ENCODE results near the gene PDE4B. TPM values are rescaled to one million over a fixed set of nuclear protein-coding genes. Genes with fewer than 3 reads are reported as not detected.
A peak's percentile ranks its signal among the peaks of the same experiment; 100 is the strongest.

Gene PDE4B
- total and polyA plus RNA-seq, 7 donors, result 1.6 to 17.2 (median 10.7) TPM

GRCh38 chr1:66371233-66372005 lies 578.7 kb downstream of the PDE4B start:
- TF ChIP-seq CTCF (IDR thresholded peaks at IDR 0.05) (no peak), EP300 (IDR thresholded peaks at IDR 0.05) (no peak), POLR2AphosphoS5 (IDR thresholded peaks at IDR 0.05) (no peak), POLR2A (IDR thresholded peaks at IDR 0.05) (no peak)

GRCh38 chr1:66372522-66373101 lies 579.9 kb downstream of the PDE4B start:
- H3K9me3 ChIP-seq, result no peaks in the 10 kb centered on the region
- no peaks in the 10 kb centered on the region for H3K27me3 ChIP-seq
- intact Hi-C loops (cut with DNase I), result no loop called here
- WGBS, 2 donors, result 71 to 85% methylated on average over 6 of the region's 6 CpGs
- H3K4me1 ChIP-seq, result peaks cover 0 to 33% (median 16%) of the 10 kb centered on the region in 4 donors
- TF ChIP-seq CTCF (IDR thresholded peaks at IDR 0.05) (no peak), POLR2A (IDR thresholded peaks at IDR 0.05) (no peak), POLR2AphosphoS5 (IDR thresholded peaks at IDR 0.05) (no peak), EP300 (IDR thresholded peaks at IDR 0.05) (no peak)
- H3K36me3 ChIP-seq, result peaks cover 0 to 28% (median 0%) of the 10 kb centered on the region in 4 donors
- H3K27ac ChIP-seq, result peak overlapping the region; percentile 7 to 77 (median 45)
- no peak for DNase-seq
- no peak overlapping the region for H3K4me3 ChIP-seq

More at GRCh38 chr1:66371233-66372005, 578.7 kb downstream of the PDE4B start:
- Histone ChIP-seq H3K27me3 (no peaks in the 10 kb centered on the region), H3K27ac (peak overlapping the region; percentile 37 to 77 (median 60)), H3K4me3 (no peak overlapping the region), H3K4me1 (peaks cover 0 to 33% (median 16%) of the 10 kb centered on the region in 4 donors), H3K9me3 (no peaks in the 10 kb centered on the region), H3K36me3 (peaks cover 0 to 29% (median 0%) of the 10 kb centered on the region in 4 donors)
- intact Hi-C loops (cut with DNase I), result no loop called here
- WGBS, 2 donors, result 71 to 83% methylated on average over 7 of the region's 7 CpGs
- DNase-seq, result no peak

- Histone ChIP-seq H3K4me1 (peaks cover 0 to 33% (median 16%) of the 10 kb centered on the region in 4 donors), H3K9me3 (no peaks in the 10 kb centered on the region), H3K27me3 (no peaks in the 10 kb centered on the region), H3K27ac (peak overlapping the region in 2 of 4 donors; percentile 7 to 77), H3K36me3 (peaks cover 0 to 22% (median 0%) of the 10 kb centered on the region in 4 donors), H3K4me3 (no peak overlapping the region)
- 44 to 77% methylated on average over 4 of the region's 4 CpGs for WGBS, 2 donors
- intact Hi-C loops (cut with DNase I), result no loop called here
- DNase-seq, result no peak
- TF ChIP-seq EP300 (IDR thresholded peaks at IDR 0.05), result no peak
- peak in 1 of 4 donors; percentile 25 for TF ChIP-seq POLR2AphosphoS5 (IDR thresholded peaks at IDR 0.05)
These were observed 580.5 kb downstream of the PDE4B start for GRCh38 chr1:66373157-66373591.

GRCh38 chr1:66374148-66374547 lies 581.5 kb downstream of the PDE4B start:
- H3K9me3 ChIP-seq, result no peaks in the 10 kb centered on the region
- H3K36me3 ChIP-seq, result peaks cover 0 to 12% (median 0%) of the 10 kb centered on the region in 4 donors
- H3K27me3 ChIP-seq, result no peaks in the 10 kb centered on the region
- no peak for TF ChIP-seq EP300 (IDR thresholded peaks at IDR 0.05)
- no peak for TF ChIP-seq POLR2A (IDR thresholded peaks at IDR 0.05)
- TF ChIP-seq CTCF (IDR thresholded peaks at IDR 0.05), result no peak
- H3K27ac ChIP-seq, result peak overlapping the region in 2 of 4 donors; percentile 29 to 77
- no peak overlapping the region for H3K4me3 ChIP-seq
- intact Hi-C loops (cut with DNase I), result no loop called here
- WGBS, 2 donors, result 71 to 87% methylated on average over 2 of the region's 2 CpGs
- no peak for DNase-seq
- H3K4me1 ChIP-seq, result peaks cover 0 to 33% (median 16%) of the 10 kb centered on the region in 4 donors

GRCh38 chr1:66374561-66375111 lies 581.9 kb downstream of the PDE4B start:
- 24 to 67% methylated on average over 2 of the region's 2 CpGs for WGBS, 2 donors
- Histone ChIP-seq H3K9me3 (no peaks in the 10 kb centered on the region), H3K27me3 (no peaks in the 10 kb centered on the region), H3K36me3 (peaks cover 0 to 9% (median 0%) of the 10 kb centered on the region in 4 donors), H3K27ac (peak overlapping the region in 2 of 4 donors; percentile 41 to 77), H3K4me1 (peaks cover 0 to 33% (median 16%) of the 10 kb centered on the region in 4 donors), H3K4me3 (no peak overlapping the region)
- intact Hi-C loops (cut with DNase I), result no loop called here
- no peak for DNase-seq
- TF ChIP-seq POLR2AphosphoS5 (IDR thresholded peaks at IDR 0.05) (no peak), POLR2A (IDR thresholded peaks at IDR 0.05) (no peak), EP300 (IDR thresholded peaks at IDR 0.05) (no peak), CTCF (IDR thresholded peaks at IDR 0.05) (no peak)

All from sigmoid colon (tissue), 7 donors.